CD4-positive, alpha-beta T cell (primary cell): ENCODE results near the gene PLD6. TPM values are rescaled to one million over a fixed set of nuclear protein-coding genes. Genes with fewer than 3 reads are reported as not detected.
"Not testable (repeated sequence)": the region's sequence is repeated elsewhere in the genome, so short reads cannot be mapped to it uniquely, and the experiment has no call there.

Experiments used
- ATAC-seq: fragments of 200-7000 bp; cut with Tn5 transposase; one replicate; pipeline ENCODE4 v1.10.0; 2022; ENCODE audit warnings: mild to moderate bottlenecking; ENCODE audit not compliant: poor library complexity
- CTCF ChIA-PET: fragments of 350-600 bp; sonication (Branson Sonifier 250); formaldehyde crosslinking; loops from one replicate; lab custom pipeline; 2021; ENCODE audit warnings: antibody characterized with exemption, inconsistent platforms; lab: Charles Lee
- POLR2A ChIA-PET: fragments of 350-600 bp; sonication (Branson Sonifier 250); formaldehyde crosslinking; loops from one replicate; lab custom pipeline; 2021; ENCODE audit warnings: antibody characterized with exemption, inconsistent platforms; lab: Charles Lee
- DNase-seq, 14 experiments: peaks; one replicate each; pipeline ENCODE4 v3.0.0-alpha.2; 2013 to 2020; ENCODE audit warnings: mixed read lengths in 2 of 14
- H3K27ac ChIP-seq, 2 donors: one replicate each; pipeline versions ENCODE4 v1.5.1 to v1.7.0; 2013; ENCODE audit warnings: low read length in 2 of 2, low read depth in 1 of 2, mild to moderate bottlenecking in 1 of 2
- H3K27me3 ChIP-seq, 2 experiments: 1 replicate in 1 of 2; 2 replicates in 1 of 2; pipeline versions ENCODE4 v1.6.1 to v1.7.0; 2013; ENCODE audit warnings: low read length in 2 of 2, control low read depth in 1 of 2, mild to moderate bottlenecking in 1 of 2, moderate library complexity in 1 of 2; ENCODE audit not compliant: insufficient read depth in 2 of 2, control insufficient read depth in 1 of 2
- H3K36me3 ChIP-seq: one replicate; pipeline ENCODE4 v1.6.1; 2013; ENCODE audit warnings: low read length, control low read depth; ENCODE audit not compliant: insufficient read depth
- H3K4me1 ChIP-seq: one replicate; pipeline ENCODE4 v1.6.1; 2013; ENCODE audit warnings: low read length, control low read depth; ENCODE audit not compliant: insufficient read depth
- H3K4me3 ChIP-seq: one replicate; pipeline ENCODE4 v1.5.1; 2013; ENCODE audit warnings: mild to moderate bottlenecking, low read length, moderate library complexity
- H3K9me3 ChIP-seq, 2 experiments: 1 replicate in 1 of 2; 2 replicates in 1 of 2; pipeline versions ENCODE4 v1.6.1 to v1.7.0; 2013; ENCODE audit warnings: low read length in 2 of 2, mild to moderate bottlenecking in 2 of 2, control low read depth in 1 of 2, moderate library complexity in 1 of 2; ENCODE audit not compliant: control insufficient read depth in 1 of 2, insufficient read depth in 1 of 2
- H3K27ac Mint-ChIP-seq: one replicate; pipeline ENCODE4 v1.8.0; 2020; ENCODE audit warnings: mixed read lengths
- H3K27me3 Mint-ChIP-seq: one replicate; pipeline ENCODE4 v1.8.0; 2021; ENCODE audit warnings: mixed read lengths
- H3K36me3 Mint-ChIP-seq: one replicate; pipeline ENCODE4 v1.8.0; 2021; ENCODE audit warnings: low read depth, mixed read lengths
- H3K4me1 Mint-ChIP-seq: one replicate; pipeline ENCODE4 v1.8.0; 2021; ENCODE audit warnings: low read depth, mixed read lengths
- H3K4me3 Mint-ChIP-seq: one replicate; pipeline ENCODE4 v1.8.0; 2020; ENCODE audit warnings: mild to moderate bottlenecking, mixed read lengths
- H3K9me3 Mint-ChIP-seq: one replicate; pipeline ENCODE4 v1.8.0; 2020; ENCODE audit warnings: mixed read lengths
- CTCF ChIP-seq: fragments of 200-600 bp; IDR thresholded peaks from one replicate; pipeline ENCODE4 v1.8.0; 2022; ENCODE audit warnings: antibody characterized with exemption, mild to moderate bottlenecking
- intact Hi-C, 2 experiments: fragments of 100-400 bp; cut with DNase I in 1 of 2; cut with micrococcal nuclease in 1 of 2; formaldehyde crosslinking; loops; one replicate each; pipeline versions ENCODE4 v1.15.1 to v1.9.0; 2023 to 2025; cut with DNase I, micrococcal nuclease
- total RNA-seq, 174 experiments: library from RNA in 2 of 174; stranded (reverse) in 2 of 174; gene quantifications; one replicate each; pipeline ENCODE4 v1.2.3 and lab custom pipeline; 2021 to 2026

The PLD6 gene
- total RNA-seq, 2 experiments from 2014 or later = 7.1 to 7.5 TPM

- H3K4me3 Mint-ChIP-seq = no peak overlapping the region
- H3K27me3 Mint-ChIP-seq = no peaks in the 10 kb centered on the region
- H3K36me3 ChIP-seq = peaks cover 84% of the 10 kb centered on the region
- ATAC-seq (no peak), DNase-seq (no peak)
- H3K9me3 ChIP-seq = no peaks in the 10 kb centered on the region
- H3K4me3 ChIP-seq = no peak overlapping the region
- H3K9me3 Mint-ChIP-seq = no peaks in the 10 kb centered on the region
- no peak overlapping the region for H3K27ac ChIP-seq
- peaks cover 5% of the 10 kb centered on the region for H3K4me1 Mint-ChIP-seq
- H3K27ac Mint-ChIP-seq = no peak overlapping the region
- peaks cover 80% of the 10 kb centered on the region for H3K36me3 Mint-ChIP-seq
- no peak for TF ChIP-seq CTCF
- ChIA-PET CTCF (no interaction called here), POLR2A (no interaction called here)
- peaks cover 3% of the 10 kb centered on the region for H3K4me1 ChIP-seq
- intact Hi-C loops = no loop called here
- H3K27me3 ChIP-seq = no peaks in the 10 kb centered on the region
These were observed 45.0 kb downstream of the PLD6 start for GRCh38 chr17:17161121-17161520.

GRCh38 chr17:17159571-17159970, 46.6 kb downstream of the PLD6 start:
- no peaks in the 10 kb centered on the region for H3K9me3 Mint-ChIP-seq
- H3K36me3 ChIP-seq = peaks cover 84% of the 10 kb centered on the region
- peaks cover 80% of the 10 kb centered on the region for H3K36me3 Mint-ChIP-seq

GRCh38 chr17:17158506-17158905, 47.6 kb downstream of the PLD6 start:
- Mint-ChIP-seq H3K36me3 (peaks cover 82% of the 10 kb centered on the region), H3K4me1 (peaks cover 28% of the 10 kb centered on the region)
- H3K9me3 Mint-ChIP-seq, H3K4me3 ChIP-seq, H3K9me3 ChIP-seq, POLR2A ChIA-PET, H3K27me3 Mint-ChIP-seq, DNase-seq, CTCF ChIA-PET, H3K27me3 ChIP-seq, H3K4me3 Mint-ChIP-seq, ATAC-seq, H3K27ac Mint-ChIP-seq, H3K27ac ChIP-seq: not testable (repeated sequence)
- intact Hi-C loops = loop anchor here in 1 of 2 experiments (10.0 kb wide), 1 partner anchor 46 kb away; the partner anchor contains the start of gene PLD6
- H3K36me3 ChIP-seq = peaks cover 83% of the 10 kb centered on the region
- peaks cover 29% of the 10 kb centered on the region for H3K4me1 ChIP-seq

More at GRCh38 chr17:17159571-17159970, 46.6 kb downstream of the PLD6 start:
- peaks cover 19% of the 10 kb centered on the region for H3K4me1 Mint-ChIP-seq
- ChIA-PET CTCF (no interaction called here), POLR2A (no interaction called here)
- H3K9me3 ChIP-seq = no peaks in the 10 kb centered on the region
- intact Hi-C loops = loop anchor here in 1 of 2 experiments (10.0 kb wide), 1 partner anchor 45 kb away; the partner anchor contains the start of gene PLD6
- DNase-seq = no peak
- H3K27ac Mint-ChIP-seq = no peak overlapping the region
- no peak for TF ChIP-seq CTCF
- no peak for ATAC-seq
- H3K4me3 ChIP-seq = no peak overlapping the region
- H3K27me3 Mint-ChIP-seq = no peaks in the 10 kb centered on the region
- no peaks in the 10 kb centered on the region for H3K27me3 ChIP-seq
- H3K27ac ChIP-seq = no peak overlapping the region
- peaks cover 19% of the 10 kb centered on the region for H3K4me1 ChIP-seq
- no peak overlapping the region for H3K4me3 Mint-ChIP-seq

- H3K36me3 ChIP-seq = peaks cover 79% of the 10 kb centered on the region
- CTCF ChIA-PET = interaction anchor here (1.4 kb wide), 1 partner anchor 15 kb away, joined by 7 read pairs; no protein-coding TSS in a partner anchor
- peak overlapping the region; percentile 47 for H3K27ac Mint-ChIP-seq
These were observed 49.1 kb downstream of the PLD6 start for GRCh38 chr17:17157041-17157440.

More at GRCh38 chr17:17157041-17157440, 49.1 kb downstream of the PLD6 start:
- Mint-ChIP-seq H3K4me3 (no peak overlapping the region), H3K36me3 (peaks cover 82% of the 10 kb centered on the region), H3K9me3 (no peaks in the 10 kb centered on the region), H3K4me1 (peaks cover 40% of the 10 kb centered on the region), H3K27me3 (no peaks in the 10 kb centered on the region)
- H3K9me3 ChIP-seq = no peaks in the 10 kb centered on the region
- intact Hi-C loops = loop anchor here in 1 of 2 experiments (10.0 kb wide), 1 partner anchor 48 kb away; the partner anchor contains the start of gene PLD6
- no peak overlapping the region for H3K27ac ChIP-seq
- no peak for DNase-seq
- ATAC-seq = no peak
- H3K4me3 ChIP-seq = no peak overlapping the region
- POLR2A ChIA-PET = interaction anchor here (0.7 kb wide), 1 partner anchor 20 kb away, joined by 4 read pairs; no protein-coding TSS in a partner anchor
- no peaks in the 10 kb centered on the region for H3K27me3 ChIP-seq
- peaks cover 44% of the 10 kb centered on the region for H3K4me1 ChIP-seq
- no peak for TF ChIP-seq CTCF
